Thymus (tissue), 11 donors: Measurements from ENCODE around the gene COLQ. TPM values are rescaled to one million over a fixed set of nuclear protein-coding genes. Genes with fewer than 3 reads are reported as not detected.

Experiments used
- DNase-seq, 9 donors: peaks; one replicate each; pipeline ENCODE4 v3.0.0-alpha.2; 2013; ENCODE audit warnings: low spot score in 9 of 9, low read depth in 6 of 9, missing footprints in 1 of 9
- H3K27ac ChIP-seq, 2 donors: one replicate each; pipeline ENCODE4 v1.5.1; 2013; ENCODE audit warnings: control low read depth in 1 of 2, low read depth in 1 of 2, low read length in 1 of 2, mild to moderate bottlenecking in 1 of 2, moderate library complexity in 1 of 2
- H3K27me3 ChIP-seq, 2 donors: one replicate each; pipeline ENCODE4 v1.5.1; 2013; ENCODE audit warnings: low read length in 1 of 2; ENCODE audit not compliant: control insufficient read depth in 2 of 2, insufficient read depth in 1 of 2
- H3K36me3 ChIP-seq, 2 donors: one replicate each; pipeline ENCODE4 v1.5.1; 2013; ENCODE audit warnings: low read length in 1 of 2, mild to moderate bottlenecking in 1 of 2, moderate library complexity in 1 of 2; ENCODE audit not compliant: control insufficient read depth in 2 of 2, insufficient read depth in 2 of 2
- H3K4me1 ChIP-seq, 2 donors: one replicate each; pipeline ENCODE4 v1.5.1; 2013; ENCODE audit warnings: low read length in 2 of 2; ENCODE audit not compliant: control insufficient read depth in 2 of 2, insufficient read depth in 2 of 2
- H3K4me3 ChIP-seq, 2 donors: one replicate each; pipeline ENCODE4 v1.5.1; 2013; ENCODE audit warnings: low read length in 2 of 2, control low read depth in 1 of 2, mild to moderate bottlenecking in 1 of 2
- H3K9me3 ChIP-seq, 2 donors: one replicate each; pipeline ENCODE4 v1.5.1; 2013; ENCODE audit warnings: low read length in 1 of 2, mild to moderate bottlenecking in 1 of 2; ENCODE audit not compliant: control insufficient read depth in 2 of 2, insufficient read depth in 1 of 2
- WGBS: extraction: QIAGEN DNeasy Blood & Tissue Kit; methylation state at CpG from one replicate; pipeline ENCODE4 v1.1.7; 2013; 5-methylcytosine and 5-hydroxymethylcytosine counted together
- polyA plus RNA-seq: library from polyadenylated mRNA; stranded (reverse); fragments of 200-250 nt; gene quantifications from one replicate; pipeline ENCODE4 v1.2.3, GENCODE V29; 2013
- total RNA-seq: library from RNA; stranded (reverse); fragments of 120-200 nt; gene quantifications from one replicate; pipeline ENCODE4 v1.2.4, GENCODE V29; 2013
- donor health status: healthy.

Gene COLQ
- total and polyA plus RNA-seq, 2 donors = 4.2 to 6.2 TPM

DNA sequence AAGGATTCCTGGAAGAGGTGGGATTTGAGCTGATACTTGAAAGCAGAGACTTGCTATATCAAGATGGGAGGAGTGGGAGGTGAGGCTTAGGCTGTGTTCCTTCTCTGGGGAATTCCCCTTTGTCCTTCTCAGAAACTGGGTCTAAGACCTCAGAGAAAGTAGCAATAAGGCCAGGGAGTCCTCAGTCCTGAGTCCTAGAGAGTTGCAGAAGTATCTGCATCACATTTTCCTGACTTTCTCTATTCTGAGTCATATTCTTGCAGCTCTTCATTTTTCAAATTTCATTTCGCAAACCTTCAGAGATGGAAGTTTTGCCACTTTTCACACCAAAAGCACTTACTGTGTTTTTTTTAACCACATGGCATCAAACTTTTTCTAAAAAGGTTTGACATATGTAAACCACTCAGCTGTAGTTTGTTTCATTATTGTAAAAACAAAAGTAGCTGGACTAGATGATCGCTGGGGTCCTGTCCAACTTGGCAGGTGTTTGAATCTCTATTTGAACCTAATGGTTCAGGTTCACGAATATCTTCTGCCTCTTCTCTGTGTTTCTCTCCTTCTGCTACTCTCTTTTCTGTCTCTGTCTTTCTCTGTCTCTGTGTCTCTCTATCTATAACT, 21.3 kb downstream of the COLQ start:
- Histone ChIP-seq H3K4me3 (no peak overlapping the region), H3K36me3 (no peaks in the 10 kb centered on the region), H3K27ac (no peak overlapping the region), H3K4me1 (no peaks in the 10 kb centered on the region), H3K27me3 (no peaks in the 10 kb centered on the region), H3K9me3 (no peaks in the 10 kb centered on the region)
- 92% methylated on average over 3 of the region's 3 CpGs for WGBS
- no peak for DNase-seq

DNA sequence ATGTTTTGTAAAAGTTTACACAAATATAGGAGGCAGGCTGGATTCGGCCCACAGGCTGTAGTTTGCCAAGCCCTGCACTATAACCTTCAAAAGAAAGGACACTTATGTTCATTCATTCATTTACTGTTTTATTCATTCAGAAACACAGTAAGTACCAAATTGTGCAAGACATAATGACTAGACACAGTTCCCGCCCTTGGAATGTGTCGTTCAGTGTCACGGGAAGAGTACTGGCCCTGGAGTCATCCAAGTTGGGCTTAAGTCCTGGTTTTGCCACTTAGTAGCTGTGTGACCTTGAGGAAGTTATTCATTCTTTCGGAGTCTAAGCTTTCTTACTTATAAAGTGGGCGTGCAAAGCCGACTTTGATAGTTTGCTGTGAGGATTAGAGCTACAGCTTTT, 22.0 kb downstream of the COLQ start:
- DNase-seq = no peak
- Histone ChIP-seq H3K36me3 (no peaks in the 10 kb centered on the region), H3K4me1 (no peaks in the 10 kb centered on the region), H3K27ac (no peak overlapping the region), H3K9me3 (no peaks in the 10 kb centered on the region), H3K27me3 (no peaks in the 10 kb centered on the region), H3K4me3 (no peak overlapping the region)
- WGBS = 97% methylated on average over 7 of the region's 7 CpGs

GRCh38 chr3:15498431-15499214, 22.9 kb downstream of the COLQ start:
- H3K9me3 ChIP-seq = no peaks in the 10 kb centered on the region
- H3K27me3 ChIP-seq = no peaks in the 10 kb centered on the region
- no peaks in the 10 kb centered on the region for H3K36me3 ChIP-seq
- no peak overlapping the region for H3K27ac ChIP-seq
- H3K4me3 ChIP-seq = no peak overlapping the region
- DNase-seq = no peak
- 94% methylated on average over 14 of the region's 14 CpGs for WGBS
- no peaks in the 10 kb centered on the region for H3K4me1 ChIP-seq

GRCh38 chr3:15497964-15498363, 23.5 kb downstream of the COLQ start:
- Histone ChIP-seq H3K27me3 (no peaks in the 10 kb centered on the region), H3K9me3 (no peaks in the 10 kb centered on the region), H3K36me3 (no peaks in the 10 kb centered on the region), H3K4me3 (no peak overlapping the region), H3K27ac (no peak overlapping the region), H3K4me1 (no peaks in the 10 kb centered on the region)
- WGBS = 93% methylated on average over 4 of the region's 4 CpGs
- DNase-seq = no peak

DNA sequence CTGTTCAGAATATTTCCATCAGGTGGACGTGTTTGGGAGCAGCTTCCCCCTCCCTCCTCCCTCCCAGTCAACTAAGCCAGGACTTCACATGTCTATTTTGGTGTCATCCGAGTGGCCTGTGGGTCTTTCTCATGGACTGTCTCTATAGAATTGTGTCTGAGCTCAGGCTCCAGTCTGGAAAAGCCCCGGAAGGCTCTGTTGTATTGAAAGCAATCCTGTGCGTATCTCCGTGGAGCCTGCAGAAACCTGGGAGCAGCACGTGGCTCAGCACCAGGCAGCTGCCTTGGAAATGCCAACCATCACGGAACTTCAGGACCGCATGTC, 25.2 kb downstream of the COLQ start:
- H3K36me3 ChIP-seq = no peaks in the 10 kb centered on the region
- 94% methylated on average over 8 of the region's 8 CpGs for WGBS
- H3K27ac ChIP-seq = no peak overlapping the region
- DNase-seq = no peak
- no peak overlapping the region for H3K4me3 ChIP-seq
- H3K9me3 ChIP-seq = no peaks in the 10 kb centered on the region
- H3K27me3 ChIP-seq = no peaks in the 10 kb centered on the region
- H3K4me1 ChIP-seq = no peaks in the 10 kb centered on the region

GRCh38 chr3:15495461-15496340, 25.8 kb downstream of the COLQ start:
- 92% methylated on average over 9 of the region's 9 CpGs for WGBS
- Histone ChIP-seq H3K9me3 (no peaks in the 10 kb centered on the region), H3K36me3 (no peaks in the 10 kb centered on the region), H3K4me1 (no peaks in the 10 kb centered on the region), H3K27ac (no peak overlapping the region), H3K27me3 (no peaks in the 10 kb centered on the region), H3K4me3 (no peak overlapping the region)
- DNase-seq = no peak

- Histone ChIP-seq H3K4me3 (no peak overlapping the region), H3K27ac (no peak overlapping the region), H3K4me1 (no peaks in the 10 kb centered on the region), H3K9me3 (no peaks in the 10 kb centered on the region), H3K36me3 (no peaks in the 10 kb centered on the region), H3K27me3 (no peaks in the 10 kb centered on the region)
- WGBS = 98% methylated on average over 5 of the region's 5 CpGs
- DNase-seq = no peak
Measured at GRCh38 chr3:15493436-15493835, 28.1 kb downstream of the COLQ start.

- Histone ChIP-seq H3K4me3 (no peak overlapping the region), H3K9me3 (no peaks in the 10 kb centered on the region), H3K27me3 (no peaks in the 10 kb centered on the region), H3K36me3 (no peaks in the 10 kb centered on the region), H3K4me1 (no peaks in the 10 kb centered on the region), H3K27ac (no peak overlapping the region)
- WGBS = 97% methylated on average over 4 of the region's 4 CpGs
- no peak for DNase-seq
Measured at GRCh38 chr3:15492847-15493360, 28.6 kb downstream of the COLQ start.

- 98% methylated on average over 8 of the region's 8 CpGs for WGBS
- H3K4me3 ChIP-seq = no peak overlapping the region
- H3K27ac ChIP-seq = no peak overlapping the region
- H3K4me1 ChIP-seq = no peaks in the 10 kb centered on the region
- no peak for DNase-seq
- no peaks in the 10 kb centered on the region for H3K36me3 ChIP-seq
- no peaks in the 10 kb centered on the region for H3K27me3 ChIP-seq
- H3K9me3 ChIP-seq = no peaks in the 10 kb centered on the region
Measured at GRCh38 chr3:15491143-15491542, 30.4 kb downstream of the COLQ start.
